Vagina (tissue), 2 donors: Measurements from ENCODE around the gene B4GALT1.

ENCODE experiments used
- POLR2A ChIP-seq, 2 donors: fragments of 450-650 bp; IDR thresholded peaks; one replicate each; pipeline ENCODE4 v1.6.1; 2017; ENCODE audit warnings: antibody characterized with exemption in 2 of 2, mild to moderate bottlenecking in 2 of 2, moderate library complexity in 2 of 2
- POLR2AphosphoS5 ChIP-seq, 2 donors: sonication (generic); formaldehyde crosslinking; IDR thresholded peaks; one replicate each; pipeline ENCODE4 v1.9.0; 2017; ENCODE audit warnings: antibody characterized with exemption in 2 of 2, mild to moderate bottlenecking in 2 of 2, low read depth in 1 of 2; ENCODE audit not compliant: insufficient read depth in 1 of 2
- TF ChIP-seq, protein P1 (sequence below), 3 experiments: fragments of 450-650 bp in 2 of 3; fragments of 200-600 bp in 1 of 3; sonication (generic) in 1 of 3; IDR thresholded peaks; one replicate each; pipeline ENCODE4 v1.5.1; 2017 to 2019; ENCODE audit warnings: antibody characterized with exemption in 3 of 3, mild to moderate bottlenecking in 2 of 3, moderate library complexity in 2 of 3

DNA sequence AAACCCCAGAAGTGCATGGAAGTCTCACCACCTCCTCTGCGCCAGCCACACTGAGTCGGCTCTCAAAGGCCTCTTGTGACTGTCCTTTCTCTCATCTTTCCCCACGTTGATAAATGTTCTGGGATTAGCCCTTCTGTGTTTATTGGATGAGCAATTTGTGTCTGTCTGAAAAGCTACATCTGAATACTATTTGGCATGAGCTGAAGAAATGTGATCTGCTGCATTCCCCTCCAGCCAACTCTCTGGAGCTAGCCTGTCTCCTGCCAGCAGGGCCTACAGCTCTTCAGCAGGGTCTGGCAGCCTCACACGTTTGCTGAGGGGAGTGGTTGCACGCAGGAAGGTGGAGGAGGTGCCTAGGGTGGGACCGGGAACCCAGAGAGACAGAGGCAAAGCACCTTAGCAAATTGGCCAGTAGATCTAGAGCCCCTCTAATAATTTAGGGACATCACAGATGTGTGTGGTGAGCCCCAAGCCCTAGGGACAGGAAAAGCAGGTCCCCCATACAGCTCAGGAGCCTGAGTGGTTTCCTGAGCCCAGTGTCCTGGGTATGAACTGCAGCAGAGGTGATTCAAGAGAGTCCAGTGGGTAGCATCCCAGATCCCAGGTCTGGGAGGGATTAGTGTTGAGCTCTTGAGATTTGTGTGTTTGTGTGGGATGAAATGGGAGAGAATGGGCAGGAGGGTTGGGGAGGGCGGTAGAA, 20.5 kb upstream of the B4GALT1 start:
- TF ChIP-seq, protein P1, sequence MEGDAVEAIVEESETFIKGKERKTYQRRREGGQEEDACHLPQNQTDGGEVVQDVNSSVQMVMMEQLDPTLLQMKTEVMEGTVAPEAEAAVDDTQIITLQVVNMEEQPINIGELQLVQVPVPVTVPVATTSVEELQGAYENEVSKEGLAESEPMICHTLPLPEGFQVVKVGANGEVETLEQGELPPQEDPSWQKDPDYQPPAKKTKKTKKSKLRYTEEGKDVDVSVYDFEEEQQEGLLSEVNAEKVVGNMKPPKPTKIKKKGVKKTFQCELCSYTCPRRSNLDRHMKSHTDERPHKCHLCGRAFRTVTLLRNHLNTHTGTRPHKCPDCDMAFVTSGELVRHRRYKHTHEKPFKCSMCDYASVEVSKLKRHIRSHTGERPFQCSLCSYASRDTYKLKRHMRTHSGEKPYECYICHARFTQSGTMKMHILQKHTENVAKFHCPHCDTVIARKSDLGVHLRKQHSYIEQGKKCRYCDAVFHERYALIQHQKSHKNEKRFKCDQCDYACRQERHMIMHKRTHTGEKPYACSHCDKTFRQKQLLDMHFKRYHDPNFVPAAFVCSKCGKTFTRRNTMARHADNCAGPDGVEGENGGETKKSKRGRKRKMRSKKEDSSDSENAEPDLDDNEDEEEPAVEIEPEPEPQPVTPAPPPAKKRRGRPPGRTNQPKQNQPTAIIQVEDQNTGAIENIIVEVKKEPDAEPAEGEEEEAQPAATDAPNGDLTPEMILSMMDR (IDR thresholded peaks at IDR 0.05), result no peak
- TF ChIP-seq POLR2A (IDR thresholded peaks at IDR 0.05) (no peak), POLR2AphosphoS5 (IDR thresholded peaks at IDR 0.05; ENCODE audit: insufficient read depth in 1 of 2, low read depth in 1 of 2) (peak; percentile 43 to 60)
